GM18507 (cell line): ENCODE results near the gene GPSM1.
A peak's percentile ranks its signal among the peaks of the same experiment; 100 is the strongest.
"Not testable (repeated sequence)": the region's sequence is repeated elsewhere in the genome, so short reads cannot be mapped to it uniquely, and the experiment has no call there.

Experiments used
- DNase-seq: peaks from one replicate; pipeline ENCODE4 v3.0.0; 2011; ENCODE audit warnings: low read depth; ENCODE audit not compliant: insufficient read length; ENCODE audit errors: extremely low spot score
- FAIRE-seq: peaks from 2 replicates; lab custom pipeline; 2011; peaks lifted over from hg19 to GRCh38; lab: Jason Lieb, UNC

The GPSM1 gene

DNA sequence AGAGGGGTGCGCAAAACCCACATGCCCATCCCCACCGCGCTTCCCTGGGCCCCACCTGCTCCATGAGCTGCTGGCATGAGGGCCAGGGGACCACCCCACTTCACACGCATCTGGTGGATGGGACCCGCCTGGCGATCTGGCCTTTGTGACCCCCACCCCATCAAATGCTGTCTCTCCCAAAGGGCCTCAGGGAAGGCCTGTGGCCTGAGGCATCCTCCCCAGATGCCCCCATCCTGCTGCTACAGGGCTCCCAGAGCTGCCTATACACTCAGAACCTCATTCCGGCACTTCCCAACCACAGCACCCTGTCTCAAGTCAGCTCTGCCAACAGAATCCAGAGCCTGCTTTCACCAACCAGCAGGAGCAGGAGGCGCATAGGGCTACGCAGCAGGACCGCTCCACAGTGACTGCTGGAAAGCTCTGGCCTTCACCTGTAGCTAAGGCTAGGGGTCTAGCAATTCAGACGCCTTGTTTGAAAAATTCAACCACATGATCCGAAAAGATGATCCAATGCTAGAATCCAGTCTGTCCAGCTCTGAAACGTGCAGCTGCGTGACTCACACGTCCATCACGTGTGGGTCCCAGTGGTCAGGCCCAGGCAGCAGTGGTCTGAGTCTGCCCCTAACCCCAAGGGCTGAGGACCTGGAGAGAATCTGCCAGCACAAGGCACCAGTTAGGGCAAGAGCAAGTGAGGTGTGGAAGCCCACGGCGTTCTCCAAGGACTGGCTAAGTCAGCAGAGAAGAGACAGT is 74.0 kb downstream of the GPSM1 start:
- FAIRE-seq = no peak
- no peak for DNase-seq

- no peak for DNase-seq
- no peak for FAIRE-seq
Observed at GRCh38 chr9:136402067-136402466, 74.7 kb downstream of the GPSM1 start.

GRCh38 chr9:136403538-136403914 is 76.2 kb downstream of the GPSM1 start:
- FAIRE-seq (peak; percentile 89), DNase-seq (peak; percentile 54)

- DNase-seq (no peak), FAIRE-seq (peak; percentile 90)
Observed at GRCh38 chr9:136403915-136404800, 76.8 kb downstream of the GPSM1 start.

- DNase-seq = no peak
- FAIRE-seq = no peak
Observed at GRCh38 chr9:136404801-136405136, 77.4 kb downstream of the GPSM1 start.

DNA sequence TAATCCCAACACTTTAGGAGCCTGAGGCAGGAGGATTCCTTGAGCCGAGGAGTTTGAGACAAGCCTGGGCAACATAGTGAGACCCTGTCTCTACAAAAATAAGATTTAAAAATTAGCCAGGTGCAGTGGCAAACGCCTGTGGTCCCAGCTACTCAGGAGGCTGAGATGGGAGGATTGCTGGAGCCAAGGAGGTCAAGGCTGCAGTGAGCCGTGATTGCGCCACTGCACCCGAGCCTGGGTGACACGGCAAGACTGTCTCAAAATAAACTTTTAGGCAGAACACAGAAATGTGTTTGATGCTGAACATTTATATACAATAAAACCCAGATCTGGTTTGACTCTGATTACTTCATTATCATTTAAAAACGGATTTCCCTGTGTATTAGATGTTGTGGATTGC is 78.1 kb downstream of the GPSM1 start:
- FAIRE-seq = no peak

GRCh38 chr9:136405904-136406303 is 78.6 kb downstream of the GPSM1 start:
- DNase-seq, FAIRE-seq: not testable (repeated sequence)

More for the DNA sequence above, 78.1 kb downstream of the GPSM1 start:
- DNase-seq = no peak

- not testable (repeated sequence) for FAIRE-seq
Observed at GRCh38 chr9:136407061-136407460, 79.7 kb downstream of the GPSM1 start.

GRCh38 chr9:136407911-136408310 is 80.6 kb downstream of the GPSM1 start:
- no peak for FAIRE-seq
- no peak for DNase-seq

More at GRCh38 chr9:136407061-136407460, 79.7 kb downstream of the GPSM1 start:
- DNase-seq = not testable (repeated sequence)
